G401 (cell line): Measurements from ENCODE around the gene MAL. TPM values are rescaled to one million over a fixed set of nuclear protein-coding genes. Genes with fewer than 3 reads are reported as not detected.

Experiments used
- DNase-seq: peaks from one replicate; pipeline ENCODE4 v3.0.0-alpha.2; 2015; ENCODE audit warnings: low spot score
- in situ Hi-C: cut with HindIII; loops from 2 replicates; pipeline ENCODE4 v1.10.0; 2016; ENCODE audit warnings: low sequenced_read_pairs, mixed read lengths
- total RNA-seq: library from RNA; depleted of rRNA; stranded (reverse); fragments of >200 nt; shearing (Covaris generic); gene quantifications from 2 replicates; pipeline ENCODE4 v1.2.3, GENCODE V29; 2014

The MAL gene
- total RNA-seq, 1 experiment from 2014 or later = not detected

DNA sequence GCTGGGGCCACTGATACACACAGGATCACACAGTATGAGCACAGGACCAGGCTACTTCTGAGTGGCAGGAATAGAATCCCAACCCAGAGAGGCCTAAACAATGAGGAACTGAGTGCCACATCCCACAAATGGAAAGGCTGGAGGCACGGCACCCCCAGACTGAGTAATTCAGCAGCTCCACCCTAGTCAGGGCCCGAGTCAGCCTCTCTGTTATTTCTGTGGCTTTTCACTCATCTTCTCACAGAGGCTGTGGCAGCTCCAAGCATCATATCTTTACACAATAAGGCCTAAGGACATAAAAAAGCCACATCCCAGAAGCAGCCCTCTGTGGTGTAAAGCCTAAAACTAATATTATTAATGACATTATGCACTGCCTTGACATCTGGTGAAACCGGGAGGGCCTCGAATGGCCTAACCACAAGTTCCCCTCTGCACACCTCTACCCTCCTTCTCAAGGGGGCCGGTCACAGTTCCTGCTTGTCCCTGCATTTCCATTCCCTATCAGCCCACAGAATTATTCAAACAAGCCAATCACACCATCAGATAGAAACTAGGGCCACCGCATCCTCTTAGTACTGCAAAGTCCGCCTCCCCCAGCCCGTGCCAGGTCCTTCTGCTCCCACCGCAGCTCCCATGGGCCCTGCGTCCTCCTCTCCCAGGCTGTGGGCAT lies 12.5 kb upstream of the MAL start:
- in situ Hi-C loops = no loop called here
- no peak for DNase-seq

DNA sequence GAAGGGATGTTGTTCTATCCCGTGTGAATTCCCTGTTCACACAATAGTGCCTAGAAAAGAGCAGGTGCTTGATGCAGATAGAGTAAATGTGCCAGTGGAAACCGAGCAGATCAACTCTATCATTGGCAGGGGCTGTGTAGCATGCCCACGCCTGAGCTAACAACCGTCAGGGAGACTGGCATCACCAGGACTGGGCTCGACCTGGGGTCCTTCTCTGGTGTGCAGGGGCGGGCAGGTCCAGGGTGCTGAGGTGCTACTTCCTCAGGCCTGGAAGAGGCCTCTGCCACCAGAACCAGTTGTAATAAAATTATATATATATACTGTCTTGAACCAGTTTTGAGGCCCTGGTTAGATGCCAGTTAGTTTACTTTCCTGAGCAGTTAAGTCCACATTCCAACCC lies 11.8 kb upstream of the MAL start:
- in situ Hi-C loops = no loop called here
- DNase-seq = no peak

DNA sequence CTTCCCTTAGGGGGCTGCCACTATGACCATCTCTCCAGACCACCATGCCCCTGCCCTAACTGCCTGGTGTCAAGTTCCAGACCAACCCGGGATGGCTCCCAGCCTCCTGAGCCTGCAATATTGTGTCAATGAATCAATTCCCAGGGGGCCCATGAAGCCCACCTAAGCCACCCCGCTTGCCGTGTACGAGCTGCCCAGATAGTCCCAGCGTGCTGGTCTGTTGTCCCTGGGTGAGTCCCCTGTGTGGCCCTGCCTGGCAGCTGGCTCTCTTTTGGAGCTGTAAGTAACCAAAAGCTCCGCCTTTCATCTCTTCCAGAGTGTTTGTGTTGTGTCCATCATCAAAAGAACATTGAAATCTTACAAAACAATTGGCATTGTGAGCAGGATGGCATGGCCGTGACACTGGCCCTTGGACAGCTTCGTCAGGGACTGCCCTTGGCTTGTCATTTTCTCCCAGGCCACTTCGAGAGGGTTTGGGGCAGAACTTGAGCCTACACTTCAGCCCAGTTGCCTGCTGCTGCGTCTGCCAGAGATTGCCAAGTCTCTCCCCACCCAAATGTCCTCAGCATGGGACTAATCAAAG lies 11.3 kb upstream of the MAL start:
- in situ Hi-C loops = no loop called here
- DNase-seq = no peak

DNA sequence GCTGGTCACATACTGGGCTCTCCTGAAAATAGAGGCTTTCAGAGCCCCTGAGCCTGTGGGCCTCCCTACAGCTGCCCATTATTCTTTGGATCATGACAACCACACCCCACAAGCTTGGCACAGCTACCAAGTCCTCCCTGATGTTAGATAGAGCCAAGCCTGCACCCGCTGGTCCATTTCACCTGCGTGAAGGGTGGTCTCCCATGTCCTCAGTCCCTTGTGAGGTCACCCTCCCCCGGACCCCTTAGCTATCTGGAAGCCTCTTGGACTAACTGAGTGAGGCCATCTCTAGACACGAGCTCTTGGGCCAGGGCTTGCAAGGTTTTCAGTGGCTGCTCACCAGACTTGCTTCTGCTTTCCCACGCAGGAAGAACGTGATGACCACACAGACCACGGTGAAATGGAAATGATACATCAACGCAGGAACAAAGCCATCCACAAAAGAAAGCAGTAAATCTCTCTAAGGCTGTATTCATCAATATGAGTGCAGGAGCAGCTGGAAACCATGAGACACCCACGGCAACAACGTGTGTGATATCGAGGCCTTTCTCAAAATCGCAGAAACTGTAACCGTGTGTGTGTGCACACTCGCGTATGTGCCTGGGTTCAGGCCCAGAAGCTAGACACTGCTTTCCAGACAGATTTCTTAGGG lies 10.1 kb upstream of the MAL start:
- in situ Hi-C loops = no loop called here
- DNase-seq = no peak

DNA sequence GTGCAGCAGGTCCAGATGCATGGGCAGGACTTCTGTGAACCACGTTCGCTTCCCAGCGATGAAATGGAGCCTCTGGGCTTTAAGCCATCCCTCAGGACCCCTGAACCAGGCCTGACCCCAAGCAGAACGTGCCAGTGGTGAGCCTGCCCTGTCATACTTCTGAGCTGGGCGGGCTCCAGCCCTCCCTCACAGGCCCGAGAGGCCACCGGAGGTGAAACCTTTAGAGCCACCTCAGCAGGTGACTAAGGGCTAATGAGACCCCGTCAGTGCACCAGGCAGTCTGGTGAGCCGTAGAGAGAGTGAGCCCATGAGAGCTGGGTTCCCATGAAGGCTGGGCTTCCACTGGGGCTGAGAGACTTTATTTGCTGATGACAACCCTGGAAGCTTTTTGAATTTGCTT lies 8.9 kb upstream of the MAL start:
- in situ Hi-C loops = no loop called here
- no peak for DNase-seq

DNA sequence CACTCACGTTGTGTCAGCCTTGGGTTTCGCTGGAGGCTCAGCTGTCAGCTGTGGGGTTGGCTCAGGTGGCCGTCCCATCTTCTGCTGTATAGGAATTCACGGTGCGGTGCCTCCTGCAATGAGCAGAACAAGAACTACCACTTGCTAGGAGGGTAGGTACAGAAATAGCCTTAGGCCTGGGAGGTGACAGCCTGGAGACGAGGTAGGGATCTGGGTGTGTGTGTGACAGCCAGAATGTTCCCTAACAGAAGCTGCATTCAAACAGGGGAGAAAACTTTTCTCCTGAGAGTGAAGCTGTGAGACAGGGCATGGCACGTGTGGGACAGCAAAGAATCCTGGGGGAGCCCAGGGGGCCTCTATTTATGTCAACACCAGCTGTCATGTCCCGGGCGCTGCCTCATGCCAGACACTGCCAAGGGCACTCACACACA lies 8.4 kb upstream of the MAL start:
- no peak for DNase-seq
- in situ Hi-C loops = no loop called here

DNA sequence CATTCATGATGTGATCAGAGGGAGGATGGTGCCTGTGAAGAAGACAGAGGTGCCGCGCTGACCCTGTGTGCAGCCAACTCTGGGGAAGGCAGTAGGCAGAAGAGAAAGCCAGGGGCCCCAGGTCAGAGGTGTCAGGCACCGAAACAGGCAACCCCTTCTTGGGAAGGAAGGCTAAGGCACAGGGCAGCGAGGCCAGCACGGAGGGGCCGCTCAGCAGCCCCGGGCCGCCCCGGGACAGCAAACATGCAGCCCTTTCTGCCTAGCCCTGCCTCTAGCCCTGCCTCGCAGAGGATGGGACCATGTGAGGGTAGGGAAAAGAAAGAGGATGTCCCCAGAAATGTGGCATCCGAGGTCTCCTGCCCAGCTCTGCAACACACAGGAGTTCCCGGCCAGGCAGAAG lies 7.7 kb upstream of the MAL start:
- no peak for DNase-seq
- in situ Hi-C loops = no loop called here

DNA sequence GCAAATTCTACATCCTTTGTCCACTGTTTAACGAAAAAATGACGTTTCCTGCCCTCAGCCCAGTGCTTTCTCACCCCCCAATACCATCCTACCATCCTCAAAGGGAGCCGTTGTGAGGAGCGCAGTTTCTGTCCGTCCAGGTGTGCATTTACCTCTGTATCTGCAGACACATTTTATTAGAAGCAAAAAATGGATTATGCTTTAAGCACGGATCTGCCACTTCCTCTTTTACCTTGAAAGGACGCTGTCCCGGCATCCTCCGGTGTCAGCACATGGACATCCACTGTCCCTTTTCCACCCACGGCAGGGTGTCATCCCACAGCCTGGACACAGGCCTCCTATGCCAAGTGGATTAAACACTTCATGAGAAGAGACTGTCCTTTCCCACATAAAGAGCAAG lies 7.2 kb upstream of the MAL start:
- DNase-seq = no peak
- in situ Hi-C loops = no loop called here

DNA sequence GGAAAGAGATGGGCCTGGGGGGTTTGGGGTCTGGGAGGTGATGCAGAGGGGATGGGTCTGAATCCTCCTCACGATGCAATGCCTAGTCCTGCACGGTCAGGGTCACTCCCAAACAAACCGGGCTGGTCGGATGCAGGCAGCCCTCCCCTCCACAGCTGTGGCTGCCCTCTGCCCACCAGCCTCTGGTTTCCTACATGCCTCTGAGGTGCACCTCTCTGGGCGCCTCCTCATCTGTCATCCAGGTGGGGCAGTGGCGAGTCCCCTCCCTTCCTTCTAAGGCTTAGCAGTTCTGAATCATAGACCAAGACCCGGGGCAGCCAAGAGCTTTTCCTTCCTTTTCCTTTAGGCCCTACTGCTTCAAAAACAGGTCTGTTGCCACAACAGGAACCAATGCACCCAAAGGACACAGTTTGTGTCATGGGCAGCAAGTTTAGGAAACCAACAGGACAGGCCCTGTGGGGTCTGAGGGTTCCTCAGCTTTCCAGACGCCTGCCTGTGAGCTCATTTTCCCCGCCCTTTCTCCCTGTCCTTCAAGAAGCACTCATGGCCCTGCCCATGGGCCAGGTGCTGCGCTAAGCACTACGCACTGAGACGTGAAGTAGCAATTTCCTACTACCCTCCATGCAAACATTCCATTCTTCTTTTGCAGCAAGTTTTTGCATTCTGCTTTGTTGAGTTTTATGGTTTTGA lies 6.5 kb upstream of the MAL start:
- in situ Hi-C loops = no loop called here
- DNase-seq = no peak

DNA sequence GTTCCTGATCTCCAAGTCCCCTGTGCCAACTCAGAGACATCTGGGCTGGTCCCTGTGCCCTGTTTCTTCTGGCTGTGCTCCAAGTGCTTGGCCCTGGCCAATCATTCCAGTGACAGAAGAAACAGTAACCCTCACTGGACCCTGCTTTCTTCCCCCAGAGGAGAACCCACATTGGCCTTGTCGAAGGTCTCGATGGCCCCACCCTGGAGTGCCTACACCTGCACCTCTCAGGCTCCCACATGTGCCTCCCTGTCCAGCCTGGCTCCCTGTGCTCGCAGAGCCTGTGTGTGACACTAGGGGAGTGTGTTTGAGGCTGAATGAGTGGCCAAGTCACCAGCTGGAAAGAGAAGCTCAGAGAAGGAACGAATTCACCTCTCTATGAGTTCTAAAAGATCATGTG lies 5.9 kb upstream of the MAL start:
- in situ Hi-C loops = no loop called here
- no peak for DNase-seq

DNA sequence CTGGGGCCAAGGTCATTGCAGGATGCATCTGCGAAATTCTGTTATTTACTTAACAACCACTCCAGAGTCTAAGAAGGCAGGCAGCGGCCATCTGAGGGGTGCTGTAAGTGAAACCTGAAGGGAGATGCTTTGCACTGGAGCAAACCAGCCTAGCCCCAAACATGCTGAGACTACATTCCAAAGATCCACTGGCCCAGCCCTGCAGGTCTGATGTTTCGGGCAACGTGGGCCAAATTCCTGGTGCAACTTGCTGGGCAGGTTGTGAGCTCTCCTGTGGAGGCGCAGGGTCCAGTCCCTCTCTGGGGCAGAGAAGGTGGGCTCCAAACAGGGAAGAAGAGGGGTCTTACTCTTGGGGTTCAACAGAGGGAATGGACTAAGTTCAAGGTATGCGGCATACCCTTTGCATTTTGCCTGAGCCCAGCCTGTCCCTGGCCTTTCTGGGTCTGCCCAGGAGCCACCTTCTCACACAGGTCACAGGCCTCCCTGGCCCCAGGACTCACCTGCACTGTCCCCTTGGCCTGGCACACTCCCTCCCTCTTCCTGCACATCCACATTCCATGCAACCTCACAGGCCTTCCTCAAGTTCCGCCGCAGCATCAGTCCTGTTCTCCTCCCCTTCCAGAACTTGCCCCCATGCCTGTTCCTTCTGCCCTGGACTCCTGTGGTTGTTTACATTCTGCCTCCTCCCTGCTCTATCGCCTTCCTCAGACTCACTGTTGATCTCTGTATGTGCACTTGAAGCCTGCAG lies 5.1 kb upstream of the MAL start:
- no peak for DNase-seq
- in situ Hi-C loops = no loop called here

DNA sequence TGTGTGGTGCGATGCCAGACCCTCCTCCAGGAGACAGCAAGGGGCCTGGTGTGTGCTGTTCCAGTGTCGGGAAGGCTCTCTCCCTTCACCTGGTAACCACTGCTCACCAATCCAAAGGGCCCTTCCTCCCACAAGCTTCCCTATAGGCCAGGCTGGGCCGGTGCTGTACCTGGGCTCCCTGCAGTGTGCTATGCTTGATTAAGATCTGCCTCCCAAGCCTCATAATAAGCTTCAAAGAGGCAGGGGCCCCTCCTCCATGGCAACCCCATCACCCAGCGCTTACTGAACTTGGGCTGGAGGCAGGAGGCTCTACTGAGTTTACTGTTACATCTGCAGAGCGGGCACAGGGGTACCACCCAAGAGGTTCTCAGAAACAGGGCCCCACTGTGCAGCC lies 4.5 kb upstream of the MAL start:
- in situ Hi-C loops = no loop called here
- DNase-seq = no peak

DNA sequence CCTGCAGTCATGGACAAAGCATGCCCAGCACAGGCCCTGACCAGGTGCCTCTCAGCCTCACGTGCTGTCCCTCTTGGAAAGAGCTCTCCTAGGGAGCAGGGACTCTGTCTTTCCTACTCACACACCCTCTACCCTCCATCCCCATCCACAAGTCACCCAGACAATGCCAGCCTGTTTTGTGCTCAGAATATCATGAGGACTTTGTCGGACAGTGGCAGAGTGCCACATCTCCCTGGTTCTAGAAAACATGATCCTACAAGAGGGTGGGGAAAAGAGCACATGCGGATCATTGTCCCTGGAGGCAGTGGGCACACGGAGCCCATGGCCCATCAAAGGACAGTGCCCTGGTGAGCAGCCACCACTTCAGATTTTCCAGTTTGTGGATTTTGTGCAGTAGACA lies 3.7 kb upstream of the MAL start:
- DNase-seq = no peak
- in situ Hi-C loops = no loop called here

DNA sequence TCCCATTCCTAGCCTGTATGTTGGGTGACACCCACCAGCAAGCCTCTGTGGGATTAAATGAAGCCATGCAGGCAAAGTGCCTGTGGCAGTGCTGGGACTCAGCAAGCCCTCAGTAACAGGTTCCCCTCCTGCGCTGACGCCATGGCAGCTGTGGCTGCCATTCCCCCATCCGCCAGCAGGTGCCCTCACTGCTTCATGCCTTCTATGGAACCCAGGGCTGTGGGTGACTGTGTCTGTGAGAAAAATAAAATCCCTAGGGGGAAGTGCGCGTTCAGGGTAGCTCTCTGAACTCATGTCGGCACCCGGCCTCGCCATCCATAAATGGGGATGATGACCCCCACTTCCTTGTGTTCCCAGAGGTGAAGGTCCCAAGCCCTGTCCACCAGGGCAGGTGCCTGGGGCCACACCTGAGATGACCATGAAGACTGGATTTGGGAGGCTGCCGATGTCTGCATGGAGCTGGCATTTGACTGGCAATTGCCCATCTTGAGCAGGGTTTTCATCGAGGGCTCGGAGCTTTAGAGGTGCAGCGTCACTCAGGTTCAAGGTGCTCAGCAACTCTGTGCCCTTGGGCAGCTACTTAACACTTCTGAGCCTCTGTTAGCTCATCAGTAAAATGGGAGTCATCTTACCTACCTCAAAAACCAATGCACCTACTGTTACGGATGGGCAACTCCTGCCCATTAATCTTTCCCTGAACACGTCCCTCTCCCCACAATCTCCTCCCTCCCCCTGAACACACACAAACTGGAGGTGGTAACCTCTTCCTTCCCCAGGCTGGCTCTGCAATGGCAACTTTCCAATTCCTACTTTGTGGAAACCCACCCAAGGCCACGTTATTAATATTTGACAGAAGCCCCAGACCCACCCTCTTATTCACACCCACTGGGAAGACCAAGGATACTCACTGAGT lies 2.9 kb upstream of the MAL start:
- in situ Hi-C loops = no loop called here
- peak; percentile 27 for DNase-seq

DNA sequence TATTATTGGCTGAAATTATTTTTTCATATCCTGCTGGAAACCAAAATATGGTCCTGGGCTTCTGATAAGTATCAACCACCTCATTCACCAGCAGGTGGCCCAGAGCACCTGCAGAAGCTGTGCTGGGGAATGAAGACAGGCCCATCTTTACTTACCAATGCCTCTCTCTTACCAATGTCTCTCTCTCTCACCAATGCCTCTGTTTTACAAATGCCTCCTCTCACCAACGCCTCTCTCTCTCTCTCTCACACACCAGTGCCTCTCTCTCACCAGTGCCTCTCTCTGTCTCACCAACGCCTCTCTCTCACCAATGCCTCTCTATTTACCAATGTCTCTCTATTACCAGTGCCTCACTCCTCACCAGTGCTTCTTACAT lies 2.3 kb upstream of the MAL start:
- no peak for DNase-seq
- in situ Hi-C loops = no loop called here

DNA sequence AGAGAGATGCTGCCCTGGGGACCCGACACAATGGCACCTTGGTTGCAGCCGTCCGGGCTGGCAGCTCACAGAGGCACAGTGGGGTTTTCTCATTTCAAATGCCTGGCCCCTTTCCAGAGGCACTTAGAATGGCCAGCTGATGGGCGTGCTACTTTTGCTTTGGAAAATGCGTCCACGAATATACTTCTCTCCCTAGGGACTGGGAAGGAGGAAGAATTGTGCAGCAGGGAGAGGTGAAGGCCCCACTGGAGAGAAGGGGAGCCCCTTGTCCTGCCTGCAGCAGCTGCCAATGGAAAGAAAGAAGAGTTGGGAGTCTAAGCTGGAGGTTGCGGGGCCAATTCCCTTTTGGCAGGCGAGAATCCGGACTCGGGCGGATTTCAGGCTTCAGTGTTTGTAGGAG lies 1.1 kb upstream of the MAL start:
- in situ Hi-C loops = no loop called here
- DNase-seq = no peak

DNA sequence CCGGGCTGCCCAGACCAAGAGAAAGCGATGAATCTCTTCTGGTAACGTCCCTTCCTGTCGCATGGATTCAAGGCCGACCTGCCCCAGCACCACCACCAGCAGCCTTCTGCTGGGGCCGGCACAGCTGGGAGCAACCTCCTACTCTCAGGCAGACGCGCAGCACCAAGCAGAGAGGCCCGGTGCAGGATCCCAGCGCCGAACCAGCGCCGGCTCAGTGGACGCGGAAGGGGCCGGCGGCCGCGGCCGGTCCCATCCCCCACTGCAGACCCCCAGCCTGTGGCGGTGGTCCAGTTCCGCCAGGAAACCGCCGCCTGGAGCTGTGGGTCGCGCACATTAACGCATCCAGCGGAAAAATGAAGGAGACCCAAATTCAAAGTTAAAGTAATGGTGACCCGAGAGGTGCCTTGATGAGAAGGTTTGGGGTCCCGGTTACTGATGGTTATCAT lies 525 bp upstream of the MAL start:
- in situ Hi-C loops = no loop called here
- DNase-seq = no peak

DNA sequence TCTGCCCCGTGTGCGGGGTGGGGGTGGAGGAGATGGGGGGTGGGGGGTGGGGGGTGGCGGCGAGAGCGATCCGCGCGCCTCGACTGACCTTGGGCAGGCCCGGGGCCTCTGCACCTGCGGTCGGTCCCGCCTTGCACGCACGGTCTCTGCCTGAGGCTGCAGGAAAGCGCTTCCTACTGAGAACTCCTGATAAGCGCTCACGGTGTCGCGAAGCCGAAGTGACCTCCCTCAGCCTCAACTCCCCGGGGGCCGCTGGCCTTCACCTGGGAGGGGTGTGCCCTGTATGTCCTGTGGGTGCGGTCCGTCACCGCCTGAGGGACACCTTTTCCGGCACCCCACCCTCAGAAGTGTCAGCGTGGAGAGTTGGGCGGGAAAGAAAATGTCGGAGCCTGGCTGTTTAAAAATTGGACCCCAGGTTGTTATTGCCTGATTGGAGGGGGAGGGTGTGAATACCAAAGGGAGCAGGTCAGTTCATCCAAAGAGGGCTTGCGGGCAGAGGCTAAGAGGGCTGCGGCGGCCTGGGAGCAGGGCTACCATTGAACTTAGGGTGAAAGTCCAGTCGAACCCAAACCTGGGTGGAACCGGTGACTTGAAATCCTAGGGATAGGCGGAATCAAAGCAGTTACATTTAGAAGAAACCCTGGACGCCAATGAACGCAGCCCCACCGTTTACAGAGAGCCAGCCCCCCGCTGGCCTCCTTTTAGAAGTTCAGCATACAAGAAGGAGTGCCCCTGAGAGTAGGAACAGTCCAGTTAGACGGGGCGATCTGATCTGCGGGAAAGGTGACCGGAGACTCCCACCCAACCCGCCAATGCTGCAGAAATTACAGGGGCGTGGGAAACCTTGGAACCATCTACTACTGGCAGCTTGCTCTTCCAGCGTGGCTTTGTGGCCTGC lies 1.2 kb downstream of the MAL start:
- in situ Hi-C loops = no loop called here

More for the DNA sequence above, 1.2 kb downstream of the MAL start:
- no peak for DNase-seq
